ENCODE results near the gene FAT3. TPM values are rescaled to one million over a fixed set of nuclear protein-coding genes. Genes with fewer than 3 reads are reported as not detected.

The FAT3 gene
- total RNA-seq, 1 experiment from 2014 or later: 0.02 TPM

DNA sequence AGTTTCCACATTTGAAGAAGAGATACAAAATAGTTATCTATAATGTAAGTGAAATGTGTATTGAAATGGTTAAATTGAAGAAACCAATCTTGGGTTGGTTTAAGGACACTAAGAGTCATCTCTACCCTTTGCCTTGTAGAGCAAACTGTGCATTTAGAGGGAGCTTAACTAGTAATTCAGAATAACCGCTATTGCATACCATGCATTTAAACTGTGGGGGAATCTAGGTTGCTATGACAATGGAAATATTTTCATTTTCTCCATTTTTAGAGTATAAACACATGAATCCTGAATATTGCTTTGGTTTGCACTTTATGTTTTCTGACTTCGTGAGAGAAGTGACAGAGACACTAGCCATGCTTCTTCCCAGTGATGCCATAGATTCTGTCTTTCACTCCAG is 39.7 kb downstream of the FAT3 start:
- intact Hi-C loops (cut with micrococcal nuclease): no loop called here
- BruUV-seq (replicated peaks): no TSS peak

DNA sequence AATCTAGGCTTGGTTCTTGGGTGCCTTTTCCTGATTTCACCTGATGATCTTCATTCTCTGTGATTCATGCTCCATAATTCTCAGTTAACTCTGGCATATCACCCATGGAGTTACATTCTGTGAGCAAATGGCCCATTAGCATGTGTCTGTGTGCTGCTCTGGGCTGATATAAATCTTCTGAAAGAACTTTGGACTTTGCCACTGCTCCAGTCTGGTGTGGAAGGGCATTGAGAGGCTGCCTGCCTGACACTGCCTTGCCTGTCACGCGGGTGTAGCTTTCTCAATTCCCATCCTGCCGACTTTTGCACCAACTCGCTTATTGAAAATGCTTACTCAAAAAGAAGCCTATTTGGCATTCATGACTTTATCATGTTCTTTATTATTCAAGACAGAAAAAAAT is 42.2 kb downstream of the FAT3 start:
- Histone ChIP-seq H3K4me2 (ENCODE audit: low read length) (no peak overlapping the region), H3K4me1 (ENCODE audit: control insufficient read depth in 1 of 2, insufficient read depth in 2 of 2, low read length in 2 of 2) (no peaks in the 10 kb centered on the region), H3K9ac (ENCODE audit: low read length) (no peak overlapping the region), H4K20me1 (ENCODE audit: insufficient read depth) (no peaks in the 10 kb centered on the region), H3K79me2 (ENCODE audit: insufficient read depth, low read length) (no peaks in the 10 kb centered on the region), H3K9me3 (ENCODE audit: control insufficient read depth in 1 of 2, insufficient read depth in 1 of 2, low read depth in 1 of 2, low read length in 2 of 2) (peaks cover 8 to 20% of the 10 kb centered on the region in 2 experiments; a peak in 2 of 4 replicates), H3K27ac (ENCODE audit: low read depth, low read length) (no peak overlapping the region), H2AFZ (ENCODE audit: low read depth, low read length, poor library complexity, severe bottlenecking) (no peak overlapping the region), H3K27me3 (ENCODE audit: insufficient read depth, low read length) (no peaks in the 10 kb centered on the region), H3K9me2 (ENCODE audit: insufficient read depth) (no peaks in the 10 kb centered on the region), H3K36me3 (ENCODE audit: control insufficient read depth in 1 of 2, insufficient read depth in 2 of 2, low read length in 2 of 2) (no peaks in the 10 kb centered on the region), H3K4me3 (replicated peaks in 1 of 2; ENCODE audit: low read depth in 1 of 2, low read length in 2 of 2) (no peak overlapping the region)
- BruUV-seq (replicated peaks): no TSS peak
- no peak for ATAC-seq
- DNase-seq (ENCODE audit: low read depth, low spot score): no peak
- RAD21 ChIA-PET (ENCODE audit: low non-redundant PET in 1 of 2, low total read pairs in 2 of 2, uncharacterized antibody in 2 of 2, unreplicated experiment in 2 of 2): no interaction called here
- POLR2A ChIA-PET: no interaction called here
- TF ChIP-seq EZH2 (IDR thresholded peaks at IDR 0.05) (no peak), JUND (IDR thresholded peaks at IDR 0.05) (no peak), ZFX (IDR thresholded peaks at IDR 0.05) (no peak), FOSL1 (IDR thresholded peaks at IDR 0.05; ENCODE audit: low read depth) (no peak), POLR2A (IDR thresholded peaks at IDR 0.05; ENCODE audit: borderline replicate concordance, extremely low read depth, insufficient read depth, insufficient read length) (no peak), SRF (IDR thresholded peaks at IDR 0.05; ENCODE audit: low read depth) (no peak), SP1 (IDR thresholded peaks at IDR 0.05; ENCODE audit: low read depth) (no peak), CBX3 (IDR thresholded peaks at IDR 0.05; ENCODE audit: low read depth) (no peak)
- TF ChIP-seq, protein P1, sequence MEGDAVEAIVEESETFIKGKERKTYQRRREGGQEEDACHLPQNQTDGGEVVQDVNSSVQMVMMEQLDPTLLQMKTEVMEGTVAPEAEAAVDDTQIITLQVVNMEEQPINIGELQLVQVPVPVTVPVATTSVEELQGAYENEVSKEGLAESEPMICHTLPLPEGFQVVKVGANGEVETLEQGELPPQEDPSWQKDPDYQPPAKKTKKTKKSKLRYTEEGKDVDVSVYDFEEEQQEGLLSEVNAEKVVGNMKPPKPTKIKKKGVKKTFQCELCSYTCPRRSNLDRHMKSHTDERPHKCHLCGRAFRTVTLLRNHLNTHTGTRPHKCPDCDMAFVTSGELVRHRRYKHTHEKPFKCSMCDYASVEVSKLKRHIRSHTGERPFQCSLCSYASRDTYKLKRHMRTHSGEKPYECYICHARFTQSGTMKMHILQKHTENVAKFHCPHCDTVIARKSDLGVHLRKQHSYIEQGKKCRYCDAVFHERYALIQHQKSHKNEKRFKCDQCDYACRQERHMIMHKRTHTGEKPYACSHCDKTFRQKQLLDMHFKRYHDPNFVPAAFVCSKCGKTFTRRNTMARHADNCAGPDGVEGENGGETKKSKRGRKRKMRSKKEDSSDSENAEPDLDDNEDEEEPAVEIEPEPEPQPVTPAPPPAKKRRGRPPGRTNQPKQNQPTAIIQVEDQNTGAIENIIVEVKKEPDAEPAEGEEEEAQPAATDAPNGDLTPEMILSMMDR (IDR thresholded peaks at IDR 0.05 in 2 of 3, conservative IDR thresholded peaks at IDR 0.05 in 1 of 3; ENCODE audit: borderline replicate concordance in 1 of 3, insufficient read depth in 1 of 3, low read depth in 2 of 3, low read length in 2 of 3): no peak
- TF ChIP-seq, protein P2, sequence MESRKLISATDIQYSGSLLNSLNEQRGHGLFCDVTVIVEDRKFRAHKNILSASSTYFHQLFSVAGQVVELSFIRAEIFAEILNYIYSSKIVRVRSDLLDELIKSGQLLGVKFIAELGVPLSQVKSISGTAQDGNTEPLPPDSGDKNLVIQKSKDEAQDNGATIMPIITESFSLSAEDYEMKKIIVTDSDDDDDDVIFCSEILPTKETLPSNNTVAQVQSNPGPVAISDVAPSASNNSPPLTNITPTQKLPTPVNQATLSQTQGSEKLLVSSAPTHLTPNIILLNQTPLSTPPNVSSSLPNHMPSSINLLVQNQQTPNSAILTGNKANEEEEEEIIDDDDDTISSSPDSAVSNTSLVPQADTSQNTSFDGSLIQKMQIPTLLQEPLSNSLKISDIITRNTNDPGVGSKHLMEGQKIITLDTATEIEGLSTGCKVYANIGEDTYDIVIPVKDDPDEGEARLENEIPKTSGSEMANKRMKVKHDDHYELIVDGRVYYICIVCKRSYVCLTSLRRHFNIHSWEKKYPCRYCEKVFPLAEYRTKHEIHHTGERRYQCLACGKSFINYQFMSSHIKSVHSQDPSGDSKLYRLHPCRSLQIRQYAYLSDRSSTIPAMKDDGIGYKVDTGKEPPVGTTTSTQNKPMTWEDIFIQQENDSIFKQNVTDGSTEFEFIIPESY (IDR thresholded peaks at IDR 0.05; ENCODE audit: extremely low read depth, insufficient replicate concordance, low read length): no peak
- CTCF ChIA-PET: no interaction called here
- intact Hi-C loops (cut with micrococcal nuclease): no loop called here

More for the DNA sequence above, 39.7 kb downstream of the FAT3 start:
- POLR2A ChIA-PET: no interaction called here
- Histone ChIP-seq H3K4me2 (ENCODE audit: low read length) (no peak overlapping the region), H3K9ac (ENCODE audit: low read length) (no peak overlapping the region), H3K36me3 (ENCODE audit: control insufficient read depth in 1 of 2, insufficient read depth in 2 of 2, low read length in 2 of 2) (no peaks in the 10 kb centered on the region), H3K79me2 (ENCODE audit: insufficient read depth, low read length) (no peaks in the 10 kb centered on the region), H3K27ac (ENCODE audit: low read depth, low read length) (no peak overlapping the region), H3K4me3 (replicated peaks in 1 of 2; ENCODE audit: low read depth in 1 of 2, low read length in 2 of 2) (no peak overlapping the region), H2AFZ (ENCODE audit: low read depth, low read length, poor library complexity, severe bottlenecking) (no peak overlapping the region), H3K9me3 (ENCODE audit: control insufficient read depth in 1 of 2, insufficient read depth in 1 of 2, low read depth in 1 of 2, low read length in 2 of 2) (peaks cover 12 to 15% of the 10 kb centered on the region in 2 experiments; a peak in 2 of 4 replicates), H3K27me3 (ENCODE audit: insufficient read depth, low read length) (no peaks in the 10 kb centered on the region), H3K4me1 (ENCODE audit: control insufficient read depth in 1 of 2, insufficient read depth in 2 of 2, low read length in 2 of 2) (no peaks in the 10 kb centered on the region), H3K9me2 (ENCODE audit: insufficient read depth) (no peaks in the 10 kb centered on the region), H4K20me1 (ENCODE audit: insufficient read depth) (no peaks in the 10 kb centered on the region)
- ATAC-seq: no peak
- RAD21 ChIA-PET (ENCODE audit: low non-redundant PET in 1 of 2, low total read pairs in 2 of 2, uncharacterized antibody in 2 of 2, unreplicated experiment in 2 of 2): no interaction called here
- CTCF ChIA-PET: no interaction called here
- TF ChIP-seq TCF7L2 (IDR thresholded peaks at IDR 0.05; ENCODE audit: borderline replicate concordance, extremely low read depth, insufficient read depth, insufficient read length) (no peak), EZH2 (IDR thresholded peaks at IDR 0.05) (no peak), EGR1 (IDR thresholded peaks at IDR 0.05; ENCODE audit: low read depth) (no peak), ZNF274 (IDR thresholded peaks at IDR 0.05; ENCODE audit: low read depth, low read length) (no peak), ZFX (IDR thresholded peaks at IDR 0.05) (no peak), RAD21 (IDR thresholded peaks at IDR 0.05; ENCODE audit: low read depth) (no peak)
- TF ChIP-seq, protein P2 (IDR thresholded peaks at IDR 0.05; ENCODE audit: extremely low read depth, insufficient replicate concordance, low read length): no peak
- no peak for DNase-seq (ENCODE audit: low read depth, low spot score)
